Spleen (tissue), 11 donors: ENCODE measurements around the gene ITSN1. TPM values are rescaled to one million over a fixed set of nuclear protein-coding genes. Genes with fewer than 3 reads are reported as not detected.

ENCODE experiments used
- DNase-seq: peaks from one replicate; pipeline ENCODE4 v3.0.0-alpha.2; 2020
- H3K27ac ChIP-seq, 8 donors: fragments of 200-600 bp; sonication (generic) in 7 of 8; 1 replicate in 4 of 8; 2 replicates in 4 of 8; pipeline versions ENCODE4 v1.5.0 to v1.8.0; 2016 to 2021; ENCODE audit warnings: inconsistent platforms in 4 of 8, mild to moderate bottlenecking in 4 of 8, moderate library complexity in 1 of 8
- H3K27me3 ChIP-seq, 7 donors: fragments of 200-600 bp; sonication (generic) in 6 of 7; replicated peaks in 1 of 7; 1 replicate in 4 of 7; 2 replicates in 3 of 7; pipeline versions ENCODE4 v1.5.0 to v1.8.0; 2016 to 2021; ENCODE audit warnings: inconsistent platforms in 3 of 7, mild to moderate bottlenecking in 1 of 7
- H3K36me3 ChIP-seq, 6 donors: fragments of 200-600 bp; sonication (generic) in 5 of 6; 1 replicate in 4 of 6; 2 replicates in 2 of 6; pipeline versions ENCODE4 v1.5.0 to v1.8.0; 2016 to 2021; ENCODE audit warnings: inconsistent platforms in 2 of 6
- H3K4me1 ChIP-seq, 6 donors: fragments of 200-600 bp; sonication (generic) in 5 of 6; 1 replicate in 3 of 6; 2 replicates in 3 of 6; pipeline versions ENCODE4 v1.5.0 to v1.8.0; 2016 to 2021; ENCODE audit warnings: inconsistent platforms in 3 of 6
- H3K4me3 ChIP-seq, 8 donors: fragments of 200-600 bp; sonication (generic) in 7 of 8; 1 replicate in 4 of 8; 2 replicates in 4 of 8; pipeline versions ENCODE4 v1.5.0 to v1.8.0; 2016 to 2021; ENCODE audit warnings: inconsistent platforms in 4 of 8, mild to moderate bottlenecking in 4 of 8, moderate library complexity in 2 of 8
- H3K9me3 ChIP-seq, 8 donors: fragments of 200-600 bp; sonication (generic) in 7 of 8; 1 replicate in 4 of 8; 2 replicates in 4 of 8; pipeline versions ENCODE4 v1.5.0 to v1.8.0; 2016 to 2021; ENCODE audit warnings: inconsistent platforms in 4 of 8
- CTCF ChIP-seq, 11 experiments: fragments of 200-600 bp in 7 of 11; fragments of 450-650 bp in 4 of 11; sonication (generic) in 4 of 11; IDR thresholded peaks in 8 of 11; conservative IDR thresholded peaks in 3 of 11; 1 replicate in 7 of 11; 2 replicates in 4 of 11; pipeline versions ENCODE4 v1.4.0 to v1.8.0; 2016 to 2021; ENCODE audit warnings: antibody characterized with exemption in 11 of 11, inconsistent platforms in 4 of 11, mild to moderate bottlenecking in 1 of 11
- POLR2A ChIP-seq, 3 donors: fragments of 450-650 bp; IDR thresholded peaks; one replicate each; pipeline ENCODE4 v1.5.1; 2017; ENCODE audit warnings: antibody characterized with exemption in 3 of 3, mild to moderate bottlenecking in 1 of 3
- POLR2AphosphoS5 ChIP-seq, 3 donors: sonication (generic); formaldehyde crosslinking; IDR thresholded peaks; one replicate each; pipeline ENCODE4 v1.5.1; 2017; ENCODE audit warnings: antibody characterized with exemption in 3 of 3
- WGBS, 5 donors: extraction: QIAGEN DNeasy Blood & Tissue Kit in 3 of 5; methylation state at CpG; one replicate each; pipeline versions ENCODE4 v1.1.5 to v1.1.7; 2013 to 2018; 5-methylcytosine and 5-hydroxymethylcytosine counted together
- intact Hi-C: fragments of 100-400 bp; cut with DNase I; formaldehyde crosslinking; loops from one replicate; pipeline ENCODE4 v1.15.0; 2023; ENCODE audit warnings: low total_unique reads
- polyA plus RNA-seq, 3 donors: library from polyadenylated mRNA; stranded (reverse); fragments of 200-250 nt; gene quantifications; one replicate each; pipeline ENCODE4 v1.2.1, GENCODE V29; 2013
- total RNA-seq, 7 donors: library from RNA; depleted of rRNA in 3 of 7; stranded (reverse); fragments of >200 nt in 3 of 7; fragmentation: NEBNext Ultra II Directional in 4 of 7; extraction: Animal tissue kit (Norgen Biotek cat#: 25700) in 4 of 7; gene quantifications; one replicate each; pipeline versions ENCODE4 v1.1.0 to v1.2.1, GENCODE V29; 2016 to 2021
- donor health status: healthy with polysubstance abuse.
- donor health status: DM: no; HTN: no; CAD: no; lungs with moderate emphysema.
- donor health status: DM: no; HTN: no; CAD: no.
- donor health status: Bipolar disorder and iron deficiency.
- donor health status: healthy.
- donor health status: DM: no; HTN: no; CAD: no.
- donor health status: DM: yes; HTN: yes; CAD: no.

Gene ITSN1
- total and polyA plus RNA-seq, 10 donors = 4.1 to 89.0 (median 42.6) TPM

- H3K4me1 ChIP-seq = no peaks in the 10 kb centered on the region
- intact Hi-C loops = no loop called here
- no peak overlapping the region for H3K4me3 ChIP-seq
- no peaks in the 10 kb centered on the region for H3K27me3 ChIP-seq
- H3K36me3 ChIP-seq = no peaks in the 10 kb centered on the region
- TF ChIP-seq POLR2A (IDR thresholded peaks at IDR 0.05) = no peak
- no peak for TF ChIP-seq POLR2AphosphoS5 (IDR thresholded peaks at IDR 0.05)
- no peak for TF ChIP-seq CTCF (IDR thresholded peaks at IDR 0.05 in 8 of 11, conservative IDR thresholded peaks at IDR 0.05 in 3 of 11)
- no peak for DNase-seq
- no peak overlapping the region for H3K27ac ChIP-seq
- H3K9me3 ChIP-seq = no peaks in the 10 kb centered on the region
Observed at GRCh38 chr21:33869873-33870272, 227.6 kb downstream of the ITSN1 start.

- Histone ChIP-seq H3K27ac (no peak overlapping the region), H3K27me3 (no peaks in the 10 kb centered on the region), H3K4me3 (no peak overlapping the region), H3K9me3 (no peaks in the 10 kb centered on the region), H3K4me1 (no peaks in the 10 kb centered on the region), H3K36me3 (no peaks in the 10 kb centered on the region)
- 76 to 88% (median 78%) methylated on average over 4 of the region's 4 CpGs for WGBS, 5 donors
- peak; percentile 23 for DNase-seq
- intact Hi-C loops = no loop called here
- TF ChIP-seq POLR2A (IDR thresholded peaks at IDR 0.05) (no peak), CTCF (IDR thresholded peaks at IDR 0.05 in 8 of 11, conservative IDR thresholded peaks at IDR 0.05 in 3 of 11) (no peak), POLR2AphosphoS5 (IDR thresholded peaks at IDR 0.05) (no peak)
Observed at GRCh38 chr21:33870768-33871167, 228.5 kb downstream of the ITSN1 start.

- TF ChIP-seq CTCF (IDR thresholded peaks at IDR 0.05 in 8 of 11, conservative IDR thresholded peaks at IDR 0.05 in 3 of 11) = no peak
- no peak for TF ChIP-seq POLR2AphosphoS5 (IDR thresholded peaks at IDR 0.05)
- no peak for TF ChIP-seq POLR2A (IDR thresholded peaks at IDR 0.05)
- 83 to 88% (median 86%) methylated on average over 5 of the region's 5 CpGs for WGBS, 5 donors
- no peaks in the 10 kb centered on the region for H3K4me1 ChIP-seq
- intact Hi-C loops = no loop called here
- DNase-seq = no peak
- H3K36me3 ChIP-seq = no peaks in the 10 kb centered on the region
- no peak overlapping the region for H3K4me3 ChIP-seq
- H3K9me3 ChIP-seq = no peaks in the 10 kb centered on the region
- H3K27me3 ChIP-seq = no peaks in the 10 kb centered on the region
- no peak overlapping the region for H3K27ac ChIP-seq
Observed at GRCh38 chr21:33871171-33871570, 228.9 kb downstream of the ITSN1 start.

- H3K27me3 ChIP-seq = no peaks in the 10 kb centered on the region
- DNase-seq = no peak
- H3K36me3 ChIP-seq = no peaks in the 10 kb centered on the region
- no peak overlapping the region for H3K27ac ChIP-seq
- no peaks in the 10 kb centered on the region for H3K9me3 ChIP-seq
- intact Hi-C loops = no loop called here
- no peak overlapping the region for H3K4me3 ChIP-seq
- no peaks in the 10 kb centered on the region for H3K4me1 ChIP-seq
- WGBS, 5 donors = 83 to 97% (median 90%) methylated on average over 4 of the region's 4 CpGs
- TF ChIP-seq POLR2AphosphoS5 (IDR thresholded peaks at IDR 0.05) (no peak), CTCF (IDR thresholded peaks at IDR 0.05 in 8 of 11, conservative IDR thresholded peaks at IDR 0.05 in 3 of 11) (no peak), POLR2A (IDR thresholded peaks at IDR 0.05) (no peak)
Observed at GRCh38 chr21:33872881-33873515, 230.7 kb downstream of the ITSN1 start.
